NCI-H446 (cell line): ENCODE measurements around the gene GNAT1.
"Not testable (repeated sequence)": the region's sequence is repeated elsewhere in the genome, so short reads cannot be mapped to it uniquely, and the experiment has no call there.

Experiments
- DNase-seq, 2 experiments: peaks; one replicate each; lab custom pipeline; 2025; lab: John Stamatoyannopoulos, UW

The GNAT1 gene

DNA sequence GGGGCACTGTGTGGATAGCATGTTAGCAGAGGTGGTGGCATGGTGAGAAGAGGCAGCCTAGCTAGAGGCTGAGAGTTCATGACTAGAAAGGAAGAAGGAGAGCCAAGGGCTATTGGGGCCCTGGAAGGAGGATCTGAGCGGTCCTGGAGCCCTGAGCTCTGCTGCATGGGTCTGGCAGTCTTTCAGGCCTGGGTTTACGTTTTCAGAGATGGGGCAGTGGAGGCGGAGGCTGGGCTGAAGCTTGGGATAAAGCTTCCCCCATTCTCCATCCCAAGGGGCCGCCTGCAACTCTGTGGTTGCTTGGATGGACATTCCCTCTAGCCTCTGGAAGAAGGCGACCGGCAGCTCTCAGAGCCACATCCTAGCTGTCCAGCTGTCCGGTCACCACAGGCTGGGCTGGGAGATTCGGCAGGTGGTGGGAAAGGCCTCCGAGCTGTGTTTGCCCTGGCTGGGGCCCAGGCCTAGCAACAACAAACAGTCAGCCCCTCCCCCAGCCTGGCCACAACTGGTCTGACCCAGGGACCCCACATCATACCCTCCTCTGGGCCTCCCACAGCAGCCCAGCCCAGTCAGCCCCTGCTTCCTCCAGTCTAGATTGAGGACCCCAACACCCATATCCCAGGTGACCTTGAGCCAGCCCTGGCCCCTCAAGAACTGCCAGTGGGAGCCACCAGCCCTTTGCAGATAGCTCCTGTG is 11.9 kb downstream of the GNAT1 start:
- DNase-seq, result no peak

DNA sequence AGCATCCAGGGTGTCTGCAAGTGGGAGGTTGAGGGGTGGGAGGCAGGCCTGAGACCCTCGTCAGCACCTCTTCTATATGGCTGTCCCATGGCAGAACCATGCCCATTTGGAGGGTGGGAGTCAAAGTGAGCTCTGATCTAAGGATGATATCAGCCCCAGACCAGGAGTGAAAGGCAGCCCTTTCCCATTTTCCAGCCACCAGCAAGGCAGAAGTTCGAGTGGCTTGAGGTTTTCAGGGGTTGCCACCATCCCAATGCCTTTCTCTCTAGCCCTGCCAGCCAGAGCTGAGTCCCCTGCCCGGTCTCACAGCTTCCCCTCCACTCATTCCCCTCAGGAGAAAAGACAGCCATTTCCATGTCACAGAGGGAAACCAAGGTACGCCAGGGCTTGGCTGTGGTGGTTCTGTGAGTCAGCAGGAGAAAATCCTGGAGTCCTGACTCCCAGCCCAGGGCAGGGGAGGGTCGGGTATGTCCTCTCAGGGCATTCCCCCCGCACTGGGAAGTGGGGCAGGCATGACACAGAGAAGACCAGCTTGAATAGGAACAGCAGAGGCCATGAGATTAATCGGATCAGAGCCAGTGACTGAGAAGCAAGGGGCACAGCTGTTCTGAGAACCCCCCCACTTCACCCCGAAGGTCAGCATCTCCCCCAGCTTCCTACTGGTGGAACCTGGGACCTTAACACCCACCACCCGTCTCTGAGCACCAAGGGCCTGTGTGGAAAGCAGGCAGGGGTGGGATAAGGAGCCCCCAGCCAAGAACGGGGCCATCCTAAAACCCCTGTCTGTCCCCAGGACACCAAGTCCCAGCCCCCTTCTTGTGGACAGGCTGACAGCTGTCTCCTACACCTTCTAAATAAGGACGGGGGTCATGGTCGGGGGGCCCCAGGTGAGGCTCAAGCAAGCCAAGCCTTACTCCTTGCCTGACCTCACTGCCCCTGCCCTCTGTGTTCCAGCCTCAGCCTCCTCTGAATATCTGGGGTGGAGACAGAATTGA is 12.7 kb downstream of the GNAT1 start:
- DNase-seq, result no peak

DNA sequence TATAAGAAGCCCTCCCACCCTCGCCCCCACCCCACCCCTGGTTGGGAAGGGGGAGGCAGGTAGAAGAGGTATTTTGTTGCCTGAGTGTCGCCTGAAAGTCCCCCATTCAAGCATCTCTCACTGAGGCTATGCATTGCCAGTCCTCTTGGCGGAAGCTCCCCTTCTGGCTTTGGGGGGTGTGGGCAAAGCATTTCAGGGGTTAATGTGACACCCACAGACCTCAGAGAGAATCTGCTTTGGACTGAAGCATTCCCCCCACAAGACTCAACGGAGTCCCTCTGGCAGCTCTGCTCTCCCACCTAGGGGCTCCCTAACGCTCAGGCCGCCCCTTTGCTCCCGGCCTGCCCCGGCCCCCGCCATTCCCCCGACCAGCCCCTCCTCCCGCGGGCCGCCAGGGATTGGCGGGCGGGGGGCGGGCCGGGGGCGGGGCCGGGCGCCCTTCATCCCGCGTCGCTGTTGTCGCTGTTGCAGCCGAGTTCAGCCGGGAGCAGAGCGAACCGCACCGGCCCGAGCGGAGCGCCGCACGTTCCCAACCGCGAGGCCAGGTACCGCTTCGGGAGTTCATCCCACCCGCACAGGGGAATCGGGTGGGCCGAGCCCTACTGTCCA is 13.5 kb downstream of the GNAT1 start, which contains the start of gene SLC38A3:
Gene SLC38A3, plus strand, starts transcription at position 468 of the 609 bp plus-strand sequence. CDS start 8,929 bp downstream, outside the sequence.
- DNase-seq, result no peak

DNA sequence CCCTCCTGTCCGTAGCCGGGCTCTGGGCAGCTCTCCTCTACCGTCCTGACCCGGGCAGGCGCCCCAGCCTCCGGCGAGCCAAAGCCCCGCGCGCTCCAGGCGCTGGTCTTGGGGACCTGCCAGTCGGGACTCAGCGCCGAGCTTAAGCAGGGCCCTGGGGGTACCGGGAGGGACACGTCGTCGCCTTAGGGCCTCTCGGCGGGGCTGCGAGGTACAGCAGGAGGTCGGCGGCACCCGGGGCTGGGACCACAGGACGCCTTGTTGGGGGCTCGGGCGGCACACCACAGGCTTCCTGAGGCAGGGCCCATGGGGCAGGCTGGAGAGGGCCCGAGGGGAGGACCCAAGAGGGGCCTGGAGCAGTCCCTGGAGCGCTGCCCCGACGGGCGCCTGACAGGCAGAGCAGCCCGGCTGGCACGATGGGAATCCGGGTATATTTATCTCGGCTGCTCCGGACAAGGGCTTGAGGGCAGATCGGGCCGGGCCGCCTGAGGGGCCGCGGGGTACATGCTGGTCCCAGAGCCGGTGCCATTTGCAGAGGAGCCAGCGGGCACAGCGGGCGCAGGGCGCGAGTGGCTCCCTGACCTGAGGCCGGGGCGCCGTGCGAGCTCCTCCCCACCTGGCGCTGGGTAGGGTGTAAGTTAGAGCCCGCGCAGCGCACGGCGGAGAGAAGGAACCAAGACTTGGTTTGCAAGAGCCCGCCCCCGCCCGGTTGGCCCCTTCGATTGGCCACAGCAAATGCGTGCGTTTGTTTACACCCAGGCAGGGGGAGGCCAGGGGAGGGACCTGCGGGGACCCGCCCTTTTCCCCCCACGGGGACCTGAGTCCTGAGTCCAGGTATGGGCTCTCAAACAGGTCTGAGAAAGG is 14.2 kb downstream of the GNAT1 start:
- no peak for DNase-seq

DNA sequence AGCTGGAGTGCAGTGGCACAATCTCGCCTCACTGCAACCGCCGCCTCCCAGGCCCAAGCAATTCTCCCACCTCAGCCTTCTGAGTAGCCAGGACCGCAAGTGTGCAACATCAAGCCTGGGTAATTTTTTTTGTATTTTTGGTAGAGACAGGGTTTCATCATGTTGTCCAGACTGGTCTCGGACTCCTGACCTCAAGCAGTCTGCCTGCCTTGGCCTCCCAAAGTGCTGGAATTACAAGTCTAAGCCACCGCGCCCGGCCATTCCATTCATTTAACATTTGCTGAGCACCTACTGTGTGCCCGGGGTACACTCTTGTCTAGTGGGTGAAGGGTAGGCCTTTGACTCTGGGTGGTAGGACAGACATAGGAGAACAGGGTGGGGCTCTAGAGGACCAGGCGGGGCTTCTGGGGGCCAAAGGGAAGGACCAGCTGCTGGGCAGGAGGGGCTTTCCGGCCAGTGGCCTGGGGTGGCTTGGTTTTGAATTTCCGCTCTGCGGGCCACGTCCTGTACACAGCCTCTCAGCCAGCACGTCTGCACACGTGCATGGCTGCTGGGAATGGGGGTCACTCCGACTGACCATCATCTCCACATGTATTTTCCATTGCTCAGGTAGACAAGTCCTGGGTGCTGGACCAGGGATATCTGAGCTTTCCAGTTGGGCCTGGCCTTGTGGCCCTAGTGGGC is 16.1 kb downstream of the GNAT1 start:
- no peak for DNase-seq

DNA sequence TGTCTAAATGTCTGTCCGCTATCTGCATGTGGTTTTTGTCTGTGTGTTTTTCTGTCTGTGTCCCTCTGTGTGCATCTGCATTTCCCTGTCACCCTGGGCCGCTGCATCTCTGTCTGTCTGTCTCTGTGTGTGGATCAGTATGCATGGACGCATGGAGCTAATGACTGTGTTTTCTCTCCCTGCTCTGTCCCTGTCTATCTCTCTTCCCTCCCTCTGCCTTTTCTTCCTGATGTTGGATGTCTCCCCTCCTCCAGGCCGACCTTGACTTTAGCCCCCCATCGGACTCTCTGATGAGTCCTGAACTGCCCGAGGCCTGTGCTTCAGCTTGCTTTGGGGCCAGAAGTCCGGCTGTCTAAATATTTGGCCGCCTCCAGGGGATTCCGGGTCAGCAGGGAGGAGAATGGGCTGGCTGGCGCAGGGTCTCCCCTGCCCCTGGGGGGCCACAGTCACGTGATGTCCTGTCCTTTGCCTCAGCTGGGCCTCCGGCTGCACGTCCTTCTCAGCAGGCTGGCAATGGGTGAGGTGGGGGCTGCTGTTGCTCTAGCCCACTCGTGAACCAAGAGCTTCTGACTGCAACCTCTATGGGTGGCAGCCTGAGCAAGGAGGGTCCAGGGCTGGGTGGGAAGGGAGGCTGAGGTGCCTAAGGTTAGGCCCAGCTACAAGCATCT is 17.4 kb downstream of the GNAT1 start:
- no peak for DNase-seq

DNA sequence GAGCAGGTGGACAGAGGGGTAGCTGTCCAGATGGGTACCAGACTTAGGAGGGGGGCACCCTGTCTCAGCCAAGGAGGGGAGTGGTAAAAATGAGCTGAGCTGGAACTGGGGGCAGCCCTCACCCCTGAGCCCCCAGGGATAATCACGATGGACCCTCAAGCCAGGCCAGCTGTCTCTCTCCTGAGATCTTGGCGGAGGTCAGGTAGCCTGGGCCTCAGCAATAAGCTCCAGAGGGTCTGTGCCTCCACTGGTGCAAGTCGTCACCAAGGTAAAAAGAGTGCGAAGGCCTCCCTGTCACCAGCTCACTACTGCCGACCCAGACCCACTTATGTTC is 18.7 kb downstream of the GNAT1 start:
- DNase-seq, result no peak

DNA sequence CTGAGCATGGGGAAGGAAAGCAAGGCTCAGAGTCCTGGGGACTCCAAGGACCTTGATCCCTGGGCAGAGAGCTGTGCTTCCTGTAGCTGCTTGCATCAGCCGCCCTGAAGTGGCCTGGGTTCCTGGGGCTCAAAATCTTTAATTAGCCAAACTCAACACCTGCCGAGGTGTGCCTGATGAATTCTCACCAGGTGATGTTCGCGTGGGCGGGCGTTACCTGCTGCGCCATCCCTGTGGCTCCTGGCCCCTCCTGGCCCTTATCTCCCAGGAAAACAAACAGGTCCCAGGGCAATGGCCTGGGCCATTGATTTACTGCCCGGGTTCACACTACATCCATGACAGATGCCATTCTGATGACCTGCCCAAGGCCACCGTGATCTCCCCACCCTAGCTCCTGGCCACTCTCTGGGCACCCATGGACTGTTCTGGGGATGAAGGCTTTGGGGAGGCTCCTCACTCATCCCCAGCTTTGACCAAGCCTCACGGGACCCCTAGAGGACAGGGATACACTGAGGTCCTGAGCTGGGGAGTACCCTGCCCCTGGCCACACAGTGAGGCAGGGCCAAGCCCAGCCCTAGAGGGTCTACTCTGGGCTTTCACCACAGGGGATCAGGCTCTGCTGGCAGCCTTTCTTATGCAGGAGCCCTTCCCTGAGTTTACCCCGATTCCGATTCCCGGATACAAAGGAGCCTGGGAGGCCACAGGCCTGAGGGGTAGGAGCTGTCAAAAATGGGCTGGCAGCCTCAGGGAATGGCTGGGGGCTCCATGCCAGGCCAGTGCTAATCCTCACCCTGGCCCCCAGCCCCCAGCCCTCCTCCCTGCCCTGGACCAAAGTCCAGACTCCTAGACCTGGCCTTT is 19.3 kb downstream of the GNAT1 start:
- DNase-seq, result no peak

DNA sequence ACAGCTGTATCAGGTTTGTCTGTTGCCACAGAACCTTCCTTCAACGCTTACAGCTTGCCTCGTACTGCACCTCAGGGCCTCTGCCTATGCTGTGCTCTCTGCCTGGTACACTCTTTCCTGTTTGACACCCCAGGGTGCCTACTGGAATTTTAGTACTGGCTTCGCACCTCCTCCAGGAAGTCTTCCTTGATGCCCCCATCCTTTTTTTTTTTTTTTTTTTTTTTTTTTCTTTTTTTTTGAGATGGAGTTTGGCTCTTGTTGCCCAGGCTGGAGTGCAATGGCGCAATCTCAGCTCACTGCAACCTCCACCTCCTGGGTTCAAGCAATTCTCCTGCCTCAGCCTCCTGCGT is 19.9 kb downstream of the GNAT1 start:
- DNase-seq, result not testable (repeated sequence)

DNA sequence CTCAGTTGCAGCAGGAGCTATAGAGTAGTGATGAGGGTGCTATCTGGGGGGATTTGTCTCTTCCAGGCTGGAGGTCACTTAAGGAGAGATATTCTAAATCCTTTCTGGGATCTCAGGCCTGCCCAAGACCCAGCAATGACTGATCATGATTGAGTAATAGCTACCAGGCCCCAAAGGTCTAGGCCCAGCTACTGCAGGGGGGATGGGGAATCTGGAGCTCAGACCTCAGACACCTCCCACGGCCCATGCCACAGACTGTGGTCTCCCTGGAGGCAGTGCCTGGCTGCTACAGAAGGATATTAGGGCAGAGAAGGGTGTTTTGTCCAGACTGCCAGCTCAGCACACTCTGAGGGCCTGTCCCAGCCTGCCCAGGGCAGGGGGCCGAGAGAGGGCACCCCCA is 20.5 kb downstream of the GNAT1 start:
- DNase-seq, result no peak

DNA sequence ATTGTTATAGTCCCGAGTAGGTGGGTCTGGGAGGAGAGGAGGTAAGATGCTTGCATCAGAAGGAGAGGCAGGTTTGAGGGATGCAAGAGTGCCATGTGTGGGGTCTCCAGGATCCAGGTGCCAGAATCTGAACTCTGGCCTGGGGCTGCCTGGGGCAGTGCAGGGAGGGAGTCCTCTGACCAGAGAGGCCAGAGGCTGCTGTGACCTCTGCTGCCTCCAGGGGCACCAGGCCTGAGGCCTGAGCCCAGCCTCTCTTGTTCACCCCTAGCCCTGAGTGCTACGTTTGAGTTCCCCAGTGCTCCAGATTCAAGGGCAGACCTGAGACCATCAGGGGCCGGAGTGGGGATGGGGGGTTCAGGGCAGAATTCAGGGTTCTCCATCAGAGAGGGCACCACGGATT is 21.1 kb downstream of the GNAT1 start:
- DNase-seq, result no peak

DNA sequence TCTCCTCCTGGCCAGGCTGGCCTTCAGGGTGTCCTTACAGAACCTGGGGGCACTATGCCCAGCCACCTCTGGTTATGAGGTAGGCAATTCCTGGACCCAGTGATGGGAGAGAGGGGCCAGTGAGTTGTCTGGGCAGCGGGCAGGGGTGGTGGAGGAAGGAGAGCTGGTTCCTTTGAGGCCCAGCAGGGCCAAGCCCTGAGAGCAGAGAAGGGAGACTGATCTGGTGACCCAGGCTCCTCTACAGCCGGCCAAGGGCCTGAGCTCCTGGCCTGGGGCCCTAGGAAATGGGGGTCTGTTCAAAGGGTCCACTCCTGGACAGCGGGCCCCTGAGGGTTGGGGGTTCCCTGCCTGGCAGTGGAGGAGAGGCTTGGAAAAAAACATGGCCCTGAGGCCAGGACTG is 21.6 kb downstream of the GNAT1 start:
- DNase-seq, result no peak

DNA sequence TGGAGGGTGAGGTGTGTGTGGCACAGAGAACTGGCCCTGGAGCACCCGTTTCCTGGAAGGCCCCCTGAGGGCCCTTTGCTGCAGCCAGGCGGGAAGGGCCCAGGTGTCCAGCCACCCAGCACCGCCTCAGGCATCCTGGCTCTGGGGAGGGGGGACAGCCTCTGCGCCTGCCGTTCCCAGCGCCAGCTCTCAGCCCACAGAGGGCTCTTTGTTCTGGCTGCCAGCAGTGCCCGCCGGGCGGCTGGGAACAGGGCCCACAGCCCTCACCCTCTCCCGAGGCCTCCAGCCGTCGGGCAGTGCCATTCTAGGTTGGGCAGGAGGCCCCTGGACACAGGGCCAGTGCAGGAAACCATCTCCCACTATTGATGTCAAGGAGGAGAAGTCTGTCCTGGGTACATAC is 22.0 kb downstream of the GNAT1 start:
- DNase-seq, result no peak

DNA sequence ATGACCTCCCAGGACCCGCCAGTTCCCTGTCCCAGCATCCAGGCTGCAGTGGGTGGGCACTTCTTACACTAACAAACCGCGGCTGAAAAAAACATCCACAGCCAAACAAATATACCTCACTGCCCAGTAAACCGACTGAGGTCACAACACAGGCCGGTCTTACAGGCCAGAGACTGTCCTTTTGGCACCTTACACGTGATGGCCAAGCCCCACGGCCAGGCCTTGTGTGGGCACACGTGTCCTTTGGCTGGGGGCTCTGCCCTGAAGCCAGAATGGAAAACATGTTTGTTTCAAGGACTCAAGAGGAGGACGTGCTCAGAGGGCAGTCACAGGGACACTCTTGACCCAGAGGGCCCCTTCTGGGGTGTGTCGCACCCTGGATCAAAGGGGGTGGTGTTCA is 23.4 kb downstream of the GNAT1 start:
- DNase-seq, result no peak

DNA sequence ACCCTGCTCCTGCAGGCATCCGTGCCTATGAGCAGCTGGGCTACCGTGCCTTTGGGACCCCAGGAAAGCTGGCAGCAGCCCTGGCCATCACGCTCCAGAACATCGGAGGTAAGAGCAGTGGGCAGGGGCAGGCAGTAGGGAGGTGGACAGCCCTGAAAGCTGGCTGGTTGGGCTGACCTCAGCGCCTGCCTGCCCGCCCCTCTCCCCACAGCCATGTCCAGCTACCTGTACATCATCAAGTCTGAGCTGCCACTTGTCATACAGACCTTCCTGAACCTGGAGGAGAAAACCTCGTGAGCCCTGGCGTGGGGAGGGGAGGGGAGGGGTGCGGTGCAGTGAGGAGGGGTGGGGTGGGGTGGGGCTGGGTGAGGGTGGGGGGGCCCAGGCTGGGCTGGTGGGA is 24.1 kb downstream of the GNAT1 start:
- no peak for DNase-seq

DNA sequence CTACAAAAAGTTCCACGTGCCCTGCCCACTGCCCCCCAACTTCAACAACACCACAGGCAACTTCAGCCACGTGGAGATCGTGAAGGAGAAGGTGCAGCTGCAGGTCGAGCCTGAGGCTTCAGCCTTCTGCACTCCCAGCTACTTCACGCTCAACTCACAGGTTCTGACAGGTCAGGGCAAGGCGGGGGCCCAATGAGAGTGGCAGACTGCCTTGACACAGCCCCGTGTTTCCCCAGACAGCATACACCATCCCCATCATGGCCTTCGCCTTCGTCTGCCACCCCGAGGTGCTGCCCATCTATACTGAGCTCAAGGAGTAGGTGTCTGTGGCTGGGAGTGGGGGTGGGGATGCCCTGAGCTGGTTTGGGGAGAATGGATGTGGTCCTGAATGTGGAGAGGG is 26.3 kb downstream of the GNAT1 start:
- DNase-seq, result no peak

DNA sequence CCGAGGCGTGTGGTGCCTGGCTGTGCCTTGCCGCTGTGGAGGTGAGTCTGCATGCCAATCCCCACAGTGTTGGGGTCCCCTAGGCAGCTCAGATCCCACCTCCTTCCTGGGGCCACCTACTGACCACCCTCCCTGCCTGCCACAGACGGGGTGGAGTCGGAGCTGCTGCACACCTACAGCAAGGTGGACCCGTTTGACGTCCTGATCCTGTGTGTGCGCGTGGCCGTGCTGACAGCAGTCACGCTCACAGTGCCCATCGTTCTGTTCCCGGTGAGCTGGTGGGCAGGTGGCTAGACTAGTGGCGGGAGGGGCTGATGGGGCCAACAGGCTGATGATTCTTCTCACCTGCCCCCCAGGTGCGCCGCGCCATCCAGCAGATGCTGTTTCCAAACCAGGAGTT is 27.0 kb downstream of the GNAT1 start:
- DNase-seq, result no peak

DNA sequence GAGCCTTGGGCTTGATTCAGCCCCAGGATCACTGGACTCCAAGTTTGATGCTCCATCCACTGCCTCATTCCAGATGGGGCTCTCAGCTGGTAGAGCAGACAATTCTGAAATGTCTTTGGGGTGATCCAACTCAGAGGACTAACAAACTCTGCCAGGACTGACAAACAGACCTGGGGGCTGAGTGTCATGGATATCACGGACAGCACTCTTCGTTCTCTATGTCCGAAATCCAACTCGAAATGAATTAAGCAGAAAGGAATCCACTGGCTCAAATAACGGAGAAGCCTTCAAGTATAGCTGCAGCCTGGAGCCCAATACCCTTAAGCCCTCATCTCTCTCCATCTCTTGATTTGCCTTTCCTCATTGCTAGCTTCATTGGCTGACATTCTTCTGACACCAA is 27.9 kb downstream of the GNAT1 start:
- DNase-seq, result no peak

DNA sequence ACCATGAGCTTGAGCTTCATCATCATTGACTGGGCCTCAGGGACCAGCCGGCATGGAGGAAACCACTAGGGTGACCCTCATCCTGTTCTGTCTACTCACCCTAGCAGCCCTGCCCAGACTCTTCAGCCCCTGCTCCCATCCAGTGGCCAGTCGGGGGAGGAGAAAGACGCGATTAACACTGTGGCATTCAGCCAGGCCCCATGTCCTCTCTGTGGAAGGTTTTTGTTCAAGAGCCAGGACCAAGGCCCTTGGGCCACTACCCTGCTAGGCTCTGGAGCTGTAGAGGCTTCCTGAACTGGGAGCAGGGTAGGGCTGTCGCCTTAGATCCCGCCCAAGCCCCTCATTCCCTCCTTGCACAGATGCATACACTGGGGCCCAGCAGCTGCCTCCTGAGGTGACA is 28.7 kb downstream of the GNAT1 start:
- no peak for DNase-seq

DNA sequence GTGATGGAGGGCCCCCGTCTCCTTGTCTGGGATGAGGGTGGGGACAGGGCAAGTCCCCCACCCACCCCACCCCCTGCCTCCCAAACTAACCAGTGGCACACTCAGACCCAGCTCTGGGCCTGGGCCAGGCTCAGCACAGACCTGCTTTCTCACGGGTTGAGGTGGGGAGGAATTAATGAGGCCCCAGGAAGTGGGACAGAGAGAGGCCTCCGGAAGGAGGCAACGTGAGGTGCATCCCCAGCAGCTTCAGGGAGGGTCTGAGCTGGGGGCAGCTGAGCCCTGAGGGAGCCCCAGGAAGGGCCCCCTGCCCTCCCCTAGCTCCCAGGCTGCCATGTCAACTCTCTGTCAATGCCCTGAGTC is 29.6 kb downstream of the GNAT1 start:
- no peak for DNase-seq
